Kidney (tissue), 14 donors: ENCODE measurements around the gene SULT4A1. TPM values are rescaled to one million over a fixed set of nuclear protein-coding genes. Genes with fewer than 3 reads are reported as not detected.
"Not testable (repeated sequence)": the region's sequence is repeated elsewhere in the genome, so short reads cannot be mapped to it uniquely, and the experiment has no call there.

Experiments
- DNase-seq, 5 donors: peaks; one replicate each; pipeline ENCODE4 v3.0.0-alpha.2; 2013 to 2020
- FAIRE-seq: peaks from 2 replicates; lab custom pipeline; 2012; peaks lifted over from hg19 to GRCh38; lab: Jason Lieb, UNC
- H3K27ac ChIP-seq, 2 donors: one replicate each; pipeline ENCODE4 v1.7.0; 2013; ENCODE audit warnings: low read depth in 2 of 2, low read length in 2 of 2, inconsistent platforms in 1 of 2
- H3K27me3 ChIP-seq: one replicate; pipeline ENCODE4 v1.7.1; 2013; ENCODE audit warnings: low read length, inconsistent platforms; ENCODE audit not compliant: control insufficient read depth, insufficient read depth
- H3K36me3 ChIP-seq, 3 donors: one replicate each; pipeline versions ENCODE4 v1.7.0 to v1.7.1; 2013; ENCODE audit warnings: low read length in 3 of 3, control low read depth in 1 of 3, inconsistent platforms in 1 of 3; ENCODE audit not compliant: insufficient read depth in 3 of 3, control insufficient read depth in 2 of 3
- H3K4me1 ChIP-seq, 3 donors: one replicate each; pipeline versions ENCODE4 v1.7.0 to v1.7.1; 2013; ENCODE audit warnings: low read length in 3 of 3, inconsistent platforms in 1 of 3, low read depth in 1 of 3; ENCODE audit not compliant: control insufficient read depth in 2 of 3, insufficient read depth in 2 of 3
- H3K4me3 ChIP-seq, 3 donors: one replicate each; pipeline versions ENCODE4 v1.7.0 to v1.8.1; 2013; ENCODE audit warnings: low read length in 3 of 3, control low read depth in 1 of 3, inconsistent platforms in 1 of 3
- H3K9ac ChIP-seq, 3 donors: one replicate each; pipeline versions ENCODE4 v1.7.0 to v1.7.1; 2013; ENCODE audit warnings: low read length in 3 of 3, control low read depth in 1 of 3, inconsistent platforms in 1 of 3
- H3K9me3 ChIP-seq, 3 donors: one replicate each; pipeline versions ENCODE4 v1.7.0 to v1.7.1; 2013; ENCODE audit warnings: low read length in 3 of 3, control low read depth in 1 of 3, inconsistent platforms in 1 of 3; ENCODE audit not compliant: control insufficient read depth in 2 of 3, insufficient read depth in 1 of 3
- CTCF ChIP-seq: IDR thresholded peaks from 3 replicates; pipeline ENCODE4 v1.5.1; 2012; ENCODE audit warnings: mild to moderate bottlenecking, moderate library complexity, borderline replicate concordance; ENCODE audit not compliant: insufficient read depth; ENCODE audit errors: extremely low read depth
- intact Hi-C: fragments of 100-400 bp; cut with DNase I; formaldehyde crosslinking; loops from one replicate; pipeline ENCODE4 v1.11.1; 2022
- polyA plus RNA-seq: library from polyadenylated mRNA; stranded (reverse); fragments of 350-450 nt; fragmentation: Illumina TruSeq; extraction: RNeasy Lipid Tissue Mini Kit (QIAGEN cat#74804); gene quantifications from one replicate; pipeline ENCODE4 v1.2.3, GENCODE V29; 2014; ENCODE audit warnings: low read depth, low replicate concordance; ENCODE audit not compliant: insufficient read depth
- total RNA-seq: library from RNA; stranded (reverse); fragmentation: NEBNext Ultra II Directional; extraction: Animal tissue kit (Norgen Biotek cat#: 25700); gene quantifications from one replicate; pipeline ENCODE4 v1.2.1, GENCODE V29; 2021
- donor health status: control.
- donor health status: control.
- donor health status: control.
- donor health status: control.
- donor health status: control.
- donor health status: DM: yes; HTN: yes; CAD: no.
- donor health status: Normal renal cell carcinoma (clear cell type).

The SULT4A1 gene
- total and polyA plus RNA-seq, 2 donors from 2014 or later: 0.52 to 0.57 TPM

- Histone ChIP-seq H3K36me3 (no peaks in the 10 kb centered on the region), H3K9me3 (no peaks in the 10 kb centered on the region), H3K4me1 (no peaks in the 10 kb centered on the region), H3K9ac (no peak overlapping the region), H3K27me3 (no peaks in the 10 kb centered on the region), H3K27ac (no peak overlapping the region), H3K4me3 (no peak overlapping the region)
- intact Hi-C loops: no loop called here
- TF ChIP-seq CTCF: no peak
- FAIRE-seq: no peak
- no peak for DNase-seq
Observed at GRCh38 chr22:43909708-43910107, 47.4 kb upstream of the SULT4A1 start.

GRCh38 chr22:43905681-43906080 is 43.4 kb upstream of the SULT4A1 start:
- DNase-seq (no peak), FAIRE-seq (no peak)
- TF ChIP-seq CTCF: no peak
- Histone ChIP-seq H3K27ac (no peak overlapping the region), H3K36me3 (no peaks in the 10 kb centered on the region), H3K4me3 (no peak overlapping the region), H3K27me3 (no peaks in the 10 kb centered on the region), H3K9me3 (no peaks in the 10 kb centered on the region), H3K9ac (no peak overlapping the region), H3K4me1 (no peaks in the 10 kb centered on the region)
- intact Hi-C loops: no loop called here

GRCh38 chr22:43904412-43904811 is 42.1 kb upstream of the SULT4A1 start:
- H3K4me1 ChIP-seq, H3K9ac ChIP-seq, H3K27me3 ChIP-seq, FAIRE-seq, DNase-seq, H3K9me3 ChIP-seq, H3K27ac ChIP-seq, H3K36me3 ChIP-seq, H3K4me3 ChIP-seq, intact Hi-C loops: not testable (repeated sequence)

- H3K9ac ChIP-seq, intact Hi-C loops, H3K36me3 ChIP-seq, H3K27ac ChIP-seq, H3K4me3 ChIP-seq, FAIRE-seq, H3K9me3 ChIP-seq, H3K4me1 ChIP-seq, DNase-seq, H3K27me3 ChIP-seq: not testable (repeated sequence)
Observed at GRCh38 chr22:43903033-43903432, 40.7 kb upstream of the SULT4A1 start.
